LNCaP clone FGC (cell line): ENCODE data around the gene TOLLIP.

Source experiments
- DNase-seq: peaks from one replicate; pipeline ENCODE4 v3.0.0-alpha.2; 2011; ENCODE audit warnings: low read depth
- H3K4me3 ChIP-seq: 2 replicates; pipeline ENCODE4 v1.5.1; 2011; ENCODE audit warnings: mild to moderate bottlenecking, low read depth, low read length, control low read depth
- CTCF ChIP-seq: IDR thresholded peaks from 2 replicates; pipeline ENCODE4 v1.5.1; 2012; ENCODE audit warnings: mild to moderate bottlenecking; ENCODE audit not compliant: control insufficient read depth, insufficient read depth; ENCODE audit errors: extremely low read depth

TOLLIP gene

GRCh38 chr11:1308743-1309497, 512 bp downstream of the TOLLIP start:
- peak overlapping the region; percentile 79 for H3K4me3 ChIP-seq
- TF ChIP-seq CTCF = no peak
- DNase-seq = no peak

GRCh38 chr11:1307998-1308742, 1.3 kb downstream of the TOLLIP start:
- H3K4me3 ChIP-seq = peak overlapping the region; percentile 79
- no peak for TF ChIP-seq CTCF
- DNase-seq = no peak

- H3K4me3 ChIP-seq = no peak overlapping the region
- no peak for TF ChIP-seq CTCF
- DNase-seq = no peak
Observed at GRCh38 chr11:1307163-1307870, 2.1 kb downstream of the TOLLIP start.

- TF ChIP-seq CTCF = no peak
- no peak overlapping the region for H3K4me3 ChIP-seq
- DNase-seq = no peak
Observed at GRCh38 chr11:1306186-1307162, 3.0 kb downstream of the TOLLIP start.

GRCh38 chr11:1305501-1306056, 3.9 kb downstream of the TOLLIP start:
- no peak for TF ChIP-seq CTCF
- H3K4me3 ChIP-seq = no peak overlapping the region
- DNase-seq = no peak

GRCh38 chr11:1305063-1305495, 4.4 kb downstream of the TOLLIP start:
- TF ChIP-seq CTCF = no peak
- no peak overlapping the region for H3K4me3 ChIP-seq
- DNase-seq = no peak
